Parathyroid adenoma (tissue), 2 donors: ENCODE data around the gene PCDH9.

Experiments
- H2AFZ ChIP-seq: fragments of 300-600 bp; sonication (generic); one replicate; pipeline ENCODE4 v1.7.0; 2017; ENCODE audit warnings: antibody characterized with exemption, mild to moderate bottlenecking
- H3K27ac ChIP-seq: fragments of 300-600 bp; sonication (generic); one replicate; pipeline ENCODE4 v1.7.0; 2017
- H3K27me3 ChIP-seq: fragments of 300-600 bp; sonication (generic); one replicate; pipeline ENCODE4 v1.7.0; 2017; ENCODE audit warnings: low read length; ENCODE audit not compliant: control insufficient read depth, insufficient read depth
- H3K36me3 ChIP-seq: fragments of 300-600 bp; sonication (generic); one replicate; pipeline ENCODE4 v1.7.0; 2017; ENCODE audit warnings: low read length; ENCODE audit not compliant: control insufficient read depth, insufficient read depth
- H3K4me1 ChIP-seq: fragments of 300-600 bp; sonication (generic); one replicate; pipeline ENCODE4 v1.7.0; 2017; ENCODE audit warnings: control low read depth
- H3K4me2 ChIP-seq: fragments of 300-600 bp; sonication (generic); one replicate; pipeline ENCODE4 v1.7.0; 2017; ENCODE audit warnings: low read length
- H3K4me3 ChIP-seq: fragments of 300-600 bp; sonication (generic); one replicate; pipeline ENCODE4 v1.7.0; 2017; ENCODE audit warnings: low read depth, low read length
- H3K79me2 ChIP-seq: fragments of 300-600 bp; sonication (generic); one replicate; pipeline ENCODE4 v1.7.0; 2017; ENCODE audit warnings: control low read depth
- H3K9ac ChIP-seq: fragments of 300-600 bp; sonication (generic); one replicate; pipeline ENCODE4 v1.7.0; 2017; ENCODE audit warnings: mild to moderate bottlenecking
- H3K9me3 ChIP-seq: fragments of 300-600 bp; sonication (generic); one replicate; pipeline ENCODE4 v1.7.0; 2017; ENCODE audit warnings: low read length; ENCODE audit not compliant: control insufficient read depth
- TF ChIP-seq, protein P1 (sequence below): fragments of 300-600 bp; sonication (generic); IDR thresholded peaks from one replicate; pipeline ENCODE4 v1.7.0; 2017; ENCODE audit warnings: antibody characterized with exemption, mild to moderate bottlenecking
- donor health status: primary hyperparathyroidism.

The PCDH9 gene

DNA sequence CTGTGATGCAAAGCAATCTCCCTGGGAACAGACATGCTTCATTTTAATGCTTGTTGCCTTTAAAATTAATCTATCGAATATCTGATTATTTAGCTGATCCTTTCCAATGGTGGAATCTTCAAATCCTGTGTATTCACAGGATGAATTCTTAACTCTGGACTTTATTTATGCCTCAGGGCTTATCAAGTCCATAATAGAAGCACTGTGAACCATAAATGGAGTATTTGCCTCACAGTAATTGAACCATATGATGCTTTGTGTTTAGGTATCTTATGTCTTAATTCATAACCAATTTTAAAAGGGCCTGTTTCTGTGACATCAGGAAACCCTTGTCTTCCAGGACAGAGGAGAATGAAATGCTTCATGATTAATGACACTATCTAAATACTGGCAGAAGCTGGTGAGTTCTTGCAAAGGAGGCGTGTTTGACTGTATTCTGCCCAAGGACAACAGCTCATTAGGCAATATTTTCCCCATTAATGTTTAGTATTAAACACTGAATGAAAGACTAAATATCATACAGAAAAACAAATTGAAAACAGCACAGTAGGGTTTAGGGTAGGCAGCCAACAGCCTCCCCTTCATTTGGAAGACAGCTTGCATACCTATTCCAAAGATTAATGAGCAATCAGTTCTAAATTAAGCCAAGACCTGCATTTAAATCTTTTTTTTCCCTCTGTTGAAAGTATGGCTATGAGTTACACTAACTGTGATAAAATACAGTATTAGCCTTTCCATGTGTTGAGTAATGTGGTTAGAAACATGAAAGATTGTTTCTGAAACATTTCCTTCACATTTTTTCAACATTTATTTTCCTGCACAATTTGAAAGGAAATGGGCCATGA lies 709.4 kb downstream of the PCDH9 start:
- TF ChIP-seq, protein P1, sequence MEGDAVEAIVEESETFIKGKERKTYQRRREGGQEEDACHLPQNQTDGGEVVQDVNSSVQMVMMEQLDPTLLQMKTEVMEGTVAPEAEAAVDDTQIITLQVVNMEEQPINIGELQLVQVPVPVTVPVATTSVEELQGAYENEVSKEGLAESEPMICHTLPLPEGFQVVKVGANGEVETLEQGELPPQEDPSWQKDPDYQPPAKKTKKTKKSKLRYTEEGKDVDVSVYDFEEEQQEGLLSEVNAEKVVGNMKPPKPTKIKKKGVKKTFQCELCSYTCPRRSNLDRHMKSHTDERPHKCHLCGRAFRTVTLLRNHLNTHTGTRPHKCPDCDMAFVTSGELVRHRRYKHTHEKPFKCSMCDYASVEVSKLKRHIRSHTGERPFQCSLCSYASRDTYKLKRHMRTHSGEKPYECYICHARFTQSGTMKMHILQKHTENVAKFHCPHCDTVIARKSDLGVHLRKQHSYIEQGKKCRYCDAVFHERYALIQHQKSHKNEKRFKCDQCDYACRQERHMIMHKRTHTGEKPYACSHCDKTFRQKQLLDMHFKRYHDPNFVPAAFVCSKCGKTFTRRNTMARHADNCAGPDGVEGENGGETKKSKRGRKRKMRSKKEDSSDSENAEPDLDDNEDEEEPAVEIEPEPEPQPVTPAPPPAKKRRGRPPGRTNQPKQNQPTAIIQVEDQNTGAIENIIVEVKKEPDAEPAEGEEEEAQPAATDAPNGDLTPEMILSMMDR: no peak
- H3K4me2 ChIP-seq: no peak overlapping the region
- no peak overlapping the region for H3K9ac ChIP-seq
- no peaks in the 10 kb centered on the region for H3K27me3 ChIP-seq
- no peak overlapping the region for H3K27ac ChIP-seq
- H3K4me3 ChIP-seq: no peak overlapping the region
- H3K36me3 ChIP-seq: no peaks in the 10 kb centered on the region
- H2AFZ ChIP-seq: no peak overlapping the region
- H3K79me2 ChIP-seq: no peaks in the 10 kb centered on the region
- H3K9me3 ChIP-seq: no peaks in the 10 kb centered on the region
- no peaks in the 10 kb centered on the region for H3K4me1 ChIP-seq

DNA sequence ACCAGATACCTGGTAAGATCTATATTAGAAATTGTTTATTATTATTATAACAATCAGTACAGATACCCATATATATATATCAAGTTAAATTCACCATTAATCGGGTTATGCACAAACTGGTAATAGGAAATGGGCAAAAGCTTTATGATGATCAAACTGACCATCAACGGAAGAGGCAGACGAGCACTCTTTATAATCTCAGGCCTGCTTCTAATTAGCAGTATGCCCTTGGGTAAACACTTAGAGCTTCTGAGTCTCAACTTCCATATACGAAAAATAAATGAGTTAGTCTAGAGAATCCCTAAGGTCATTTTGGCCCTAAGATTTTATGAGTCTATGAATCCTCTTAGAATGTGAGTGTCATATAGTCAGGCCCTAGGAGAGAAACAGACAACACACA lies 710.9 kb downstream of the PCDH9 start:
- Histone ChIP-seq H3K27ac (no peak overlapping the region), H2AFZ (no peak overlapping the region), H3K9ac (no peak overlapping the region), H3K27me3 (no peaks in the 10 kb centered on the region), H3K4me3 (no peak overlapping the region), H3K4me2 (no peak overlapping the region), H3K79me2 (no peaks in the 10 kb centered on the region), H3K36me3 (no peaks in the 10 kb centered on the region), H3K4me1 (no peaks in the 10 kb centered on the region), H3K9me3 (no peaks in the 10 kb centered on the region)
- TF ChIP-seq, protein P1: no peak

DNA sequence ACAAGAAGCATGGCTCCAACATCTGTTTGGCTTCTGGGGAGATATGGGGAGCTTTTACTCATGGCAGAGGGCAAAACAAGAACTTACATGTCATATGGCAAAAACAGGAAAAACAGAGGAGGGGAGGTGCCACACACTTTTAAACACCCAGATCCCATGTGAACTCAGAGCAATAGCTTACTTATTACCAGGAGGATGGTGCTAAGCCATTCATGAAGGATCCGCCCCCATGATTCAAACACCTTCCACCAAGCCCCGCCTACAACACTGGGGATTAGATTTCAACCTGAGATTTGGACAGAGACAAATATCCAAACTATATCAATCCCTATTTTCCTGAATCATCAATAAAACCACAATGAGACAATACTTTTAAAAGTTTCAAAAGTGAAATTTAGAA lies 712.1 kb downstream of the PCDH9 start:
- Histone ChIP-seq H3K27ac (no peak overlapping the region), H3K36me3 (no peaks in the 10 kb centered on the region), H3K9me3 (no peaks in the 10 kb centered on the region), H3K9ac (no peak overlapping the region), H3K4me2 (no peak overlapping the region), H3K4me1 (no peaks in the 10 kb centered on the region), H3K4me3 (no peak overlapping the region), H2AFZ (no peak overlapping the region), H3K79me2 (no peaks in the 10 kb centered on the region), H3K27me3 (no peaks in the 10 kb centered on the region)
- TF ChIP-seq, protein P1: no peak

DNA sequence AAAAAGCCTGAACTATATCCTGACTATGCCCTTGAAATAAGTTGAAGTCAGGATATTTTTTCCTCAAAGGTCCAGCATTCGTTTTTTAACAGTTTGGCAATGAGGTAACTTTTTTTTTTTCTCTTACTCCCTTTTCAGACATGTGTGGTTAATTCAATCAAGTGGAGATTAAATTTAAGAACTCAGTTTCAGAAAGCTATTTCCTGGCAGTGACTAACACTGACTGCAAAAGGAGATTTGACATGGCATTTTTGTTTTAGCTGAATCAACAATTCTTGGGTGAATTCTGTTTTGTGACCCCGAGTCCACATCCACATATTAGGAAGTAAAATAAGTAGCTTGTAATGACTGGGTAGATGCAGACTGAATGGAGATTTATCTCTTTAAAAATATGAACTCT lies 716.4 kb downstream of the PCDH9 start:
- Histone ChIP-seq H2AFZ (no peak overlapping the region), H3K9ac (no peak overlapping the region), H3K79me2 (no peaks in the 10 kb centered on the region), H3K27me3 (no peaks in the 10 kb centered on the region), H3K27ac (no peak overlapping the region), H3K4me3 (no peak overlapping the region), H3K4me2 (no peak overlapping the region), H3K36me3 (no peaks in the 10 kb centered on the region), H3K4me1 (no peaks in the 10 kb centered on the region), H3K9me3 (no peaks in the 10 kb centered on the region)
- TF ChIP-seq, protein P1: no peak

DNA sequence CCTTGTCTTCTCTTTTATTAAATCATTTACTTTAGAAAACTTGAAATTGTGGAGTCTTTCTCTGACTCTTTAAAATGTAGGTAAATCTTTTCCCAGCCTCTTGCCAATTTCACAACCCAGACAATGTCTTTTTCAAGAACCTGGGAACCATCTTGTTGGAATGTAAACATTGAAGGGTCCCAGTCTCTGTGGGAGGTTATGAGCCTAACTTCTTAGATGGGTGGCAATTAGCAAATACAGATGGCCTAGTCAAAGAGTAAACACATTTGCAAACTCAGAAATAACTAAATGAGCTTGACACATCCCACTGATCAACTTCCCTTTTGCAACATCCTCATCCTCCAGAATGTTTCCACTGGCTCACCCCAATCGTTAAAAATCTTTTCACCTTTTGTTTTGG lies 721.0 kb downstream of the PCDH9 start:
- Histone ChIP-seq H3K9ac (no peak overlapping the region), H3K4me3 (no peak overlapping the region), H3K4me1 (no peaks in the 10 kb centered on the region), H3K36me3 (no peaks in the 10 kb centered on the region), H2AFZ (no peak overlapping the region), H3K79me2 (no peaks in the 10 kb centered on the region), H3K9me3 (no peaks in the 10 kb centered on the region), H3K4me2 (no peak overlapping the region), H3K27ac (no peak overlapping the region), H3K27me3 (no peaks in the 10 kb centered on the region)
- TF ChIP-seq, protein P1: no peak
